PC-9 (cell line): ENCODE results near the gene ST8SIA1. TPM values are rescaled to one million over a fixed set of nuclear protein-coding genes. Genes with fewer than 3 reads are reported as not detected.

Source experiments
- BruUV-seq: library from RNA; stranded (reverse); fragments of 400-500 nt; replicated peaks from 2 replicates; lab custom pipeline; 2021; lab: Mats Ljungman, UMichigan
- CTCF ChIA-PET: fragments of 300-600 bp; sonication (Branson Sonifier 250); formaldehyde crosslinking; loops from one replicate; lab custom pipeline; 2022; ENCODE audit warnings: antibody characterized with exemption; lab: Charles Lee
- POLR2A ChIA-PET: fragments of 300-600 bp; sonication (Branson Sonifier 250); formaldehyde crosslinking; loops from one replicate; lab custom pipeline; 2022; ENCODE audit warnings: antibody characterized with exemption; ENCODE audit not compliant: unreplicated experiment; lab: Charles Lee
- DNase-seq, 2 experiments: peaks; one replicate each; pipeline versions ENCODE4 v3.0.0 to v3.0.0-alpha.2; 2015 to 2022; ENCODE audit warnings: mixed read lengths in 1 of 2
- H2AFZ ChIP-seq: fragments of 200-600 bp; sonication (generic); 2 replicates; pipeline ENCODE4 v1.8.1; 2017; ENCODE audit warnings: antibody characterized with exemption
- H3F3A ChIP-seq: fragments of 200-600 bp; sonication (generic); 2 replicates; pipeline ENCODE4 v1.8.1; 2017; ENCODE audit warnings: antibody characterized with exemption, mild to moderate bottlenecking, low read depth; ENCODE audit not compliant: insufficient read depth
- H3K27ac ChIP-seq: fragments of 200-600 bp; sonication (generic); 2 replicates; pipeline ENCODE4 v1.6.1; 2016; ENCODE audit warnings: mixed run types
- H3K27me3 ChIP-seq: fragments of 200-600 bp; sonication (generic); 2 replicates; pipeline ENCODE4 v1.6.1; 2016; ENCODE audit warnings: low read depth, mixed run types; ENCODE audit not compliant: insufficient read depth
- H3K36me3 ChIP-seq: fragments of 200-600 bp; sonication (generic); 2 replicates; pipeline ENCODE4 v1.6.1; 2016; ENCODE audit warnings: low read depth, mixed run types
- H3K4me1 ChIP-seq: fragments of 200-600 bp; sonication (generic); replicated peaks from 2 replicates; pipeline ENCODE4 v1.6.1; 2016; ENCODE audit warnings: mixed run types; ENCODE audit not compliant: insufficient read depth
- H3K4me2 ChIP-seq: fragments of 200-600 bp; sonication (generic); 2 replicates; pipeline ENCODE4 v1.6.1; 2017; ENCODE audit warnings: mixed run types
- H3K4me3 ChIP-seq: fragments of 200-600 bp; sonication (generic); 2 replicates; pipeline ENCODE4 v1.6.1; 2016; ENCODE audit warnings: mixed run types
- H3K79me2 ChIP-seq: fragments of 200-600 bp; sonication (generic); 2 replicates; pipeline ENCODE4 v1.6.1; 2017; ENCODE audit warnings: low read depth, mixed run types
- H3K9me2 ChIP-seq: fragments of 200-600 bp; sonication (generic); 2 replicates; pipeline ENCODE4 v1.8.1; 2017; ENCODE audit warnings: mild to moderate bottlenecking; ENCODE audit not compliant: insufficient read depth
- H3K9me3 ChIP-seq: fragments of 200-600 bp; sonication (generic); 2 replicates; pipeline ENCODE4 v1.8.1; 2016; ENCODE audit warnings: low read depth; ENCODE audit not compliant: insufficient read depth
- H4K20me1 ChIP-seq: fragments of 200-600 bp; sonication (generic); 2 replicates; pipeline ENCODE4 v1.8.1; 2017; ENCODE audit not compliant: insufficient read depth
- EZH2 ChIP-seq: fragments of 200-600 bp; sonication (generic); IDR thresholded peaks from 2 replicates; pipeline ENCODE4 v1.8.0; 2017; ENCODE audit warnings: antibody characterized with exemption, low read depth
- intact Hi-C: fragments of 100-400 bp; cut with micrococcal nuclease; formaldehyde crosslinking; loops from one replicate; pipeline ENCODE4 v1.10.0; 2022; ENCODE audit not compliant: unreplicated experiment
- total RNA-seq: library from RNA; stranded (reverse); gene quantifications from 2 replicates; pipeline ENCODE4 v1.2.3, GENCODE V29; 2021
- TF ChIP-seq, protein P1 (sequence below): fragments of 200-600 bp; sonication (generic); conservative IDR thresholded peaks from 2 replicates; pipeline ENCODE4 v1.6.1; 2017; ENCODE audit warnings: mixed run types, antibody characterized with exemption, mild to moderate bottlenecking, moderate library complexity

The ST8SIA1 gene
- total RNA-seq, 1 experiment from 2014 or later: 3.1 TPM

DNA sequence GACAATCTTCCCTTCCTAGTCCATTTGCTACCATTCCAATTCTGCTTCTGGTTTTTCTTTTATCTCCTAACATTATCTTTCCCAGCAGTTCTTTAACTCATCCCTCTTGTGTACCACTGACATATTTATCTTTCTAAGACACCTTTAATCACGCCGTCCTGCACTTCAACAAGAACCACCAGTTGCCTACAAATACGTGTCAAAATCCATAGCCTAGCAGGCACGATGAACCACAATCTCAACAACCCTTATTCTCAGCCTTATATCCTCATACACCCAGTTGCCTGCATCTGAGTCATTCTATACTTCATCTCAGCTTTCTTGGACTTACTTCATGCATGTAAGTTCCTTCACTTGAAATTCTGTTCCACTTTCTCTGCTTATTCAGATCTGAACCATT is 16.4 kb upstream of the ST8SIA1 start:
- no peak for DNase-seq
- Histone ChIP-seq H4K20me1 (no peaks in the 10 kb centered on the region), H3K27ac (no peak overlapping the region), H3K9me2 (no peaks in the 10 kb centered on the region), H3K79me2 (no peaks in the 10 kb centered on the region), H2AFZ (no peak overlapping the region), H3K4me1 (no peaks in the 10 kb centered on the region), H3K36me3 (no peaks in the 10 kb centered on the region), H3K9me3 (no peaks in the 10 kb centered on the region), H3K4me3 (no peak overlapping the region), H3K27me3 (no peaks in the 10 kb centered on the region), H3F3A (no peaks in the 10 kb centered on the region), H3K4me2 (no peak overlapping the region)
- TF ChIP-seq EZH2: no peak
- TF ChIP-seq, protein P1, sequence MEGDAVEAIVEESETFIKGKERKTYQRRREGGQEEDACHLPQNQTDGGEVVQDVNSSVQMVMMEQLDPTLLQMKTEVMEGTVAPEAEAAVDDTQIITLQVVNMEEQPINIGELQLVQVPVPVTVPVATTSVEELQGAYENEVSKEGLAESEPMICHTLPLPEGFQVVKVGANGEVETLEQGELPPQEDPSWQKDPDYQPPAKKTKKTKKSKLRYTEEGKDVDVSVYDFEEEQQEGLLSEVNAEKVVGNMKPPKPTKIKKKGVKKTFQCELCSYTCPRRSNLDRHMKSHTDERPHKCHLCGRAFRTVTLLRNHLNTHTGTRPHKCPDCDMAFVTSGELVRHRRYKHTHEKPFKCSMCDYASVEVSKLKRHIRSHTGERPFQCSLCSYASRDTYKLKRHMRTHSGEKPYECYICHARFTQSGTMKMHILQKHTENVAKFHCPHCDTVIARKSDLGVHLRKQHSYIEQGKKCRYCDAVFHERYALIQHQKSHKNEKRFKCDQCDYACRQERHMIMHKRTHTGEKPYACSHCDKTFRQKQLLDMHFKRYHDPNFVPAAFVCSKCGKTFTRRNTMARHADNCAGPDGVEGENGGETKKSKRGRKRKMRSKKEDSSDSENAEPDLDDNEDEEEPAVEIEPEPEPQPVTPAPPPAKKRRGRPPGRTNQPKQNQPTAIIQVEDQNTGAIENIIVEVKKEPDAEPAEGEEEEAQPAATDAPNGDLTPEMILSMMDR: no peak
- intact Hi-C loops: no loop called here
- CTCF ChIA-PET: no interaction called here
- BruUV-seq: no TSS peak
- POLR2A ChIA-PET: no interaction called here

- Histone ChIP-seq H3K4me3 (no peak overlapping the region), H3K4me2 (no peak overlapping the region), H3K27me3 (no peaks in the 10 kb centered on the region), H3K4me1 (no peaks in the 10 kb centered on the region), H3F3A (no peaks in the 10 kb centered on the region), H4K20me1 (no peaks in the 10 kb centered on the region), H2AFZ (no peak overlapping the region), H3K27ac (no peak overlapping the region), H3K79me2 (no peaks in the 10 kb centered on the region), H3K9me2 (no peaks in the 10 kb centered on the region), H3K9me3 (no peaks in the 10 kb centered on the region), H3K36me3 (no peaks in the 10 kb centered on the region)
- TF ChIP-seq EZH2: no peak
- TF ChIP-seq, protein P1: no peak
- intact Hi-C loops: no loop called here
- CTCF ChIA-PET: no interaction called here
- no peak for DNase-seq
- POLR2A ChIA-PET: no interaction called here
- BruUV-seq: no TSS peak
Observed at GRCh38 chr12:22348208-22348607, 13.7 kb upstream of the ST8SIA1 start.

DNA sequence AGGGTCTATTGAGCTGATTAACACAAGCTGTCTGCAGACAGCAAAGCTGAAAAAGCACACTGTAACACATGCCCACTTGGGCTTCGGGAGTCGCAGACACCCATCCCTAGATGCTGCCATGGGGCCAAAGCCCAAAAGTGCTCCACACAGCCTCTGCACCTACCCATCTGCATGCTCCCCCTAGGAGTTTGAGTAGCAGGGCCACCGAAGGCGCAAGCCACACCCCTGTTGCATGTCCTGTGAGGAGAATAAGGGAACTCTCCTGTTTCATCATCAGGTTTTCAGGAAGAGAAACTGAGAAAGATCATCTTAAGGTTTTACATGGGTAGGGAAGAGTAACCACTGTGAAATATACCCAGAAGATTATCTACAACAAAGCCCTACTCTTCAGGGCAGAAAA is 5.6 kb upstream of the ST8SIA1 start:
- no peaks in the 10 kb centered on the region for H4K20me1 ChIP-seq
- no peaks in the 10 kb centered on the region for H3K9me2 ChIP-seq
- ChIA-PET CTCF (no interaction called here), POLR2A (no interaction called here)
- DNase-seq: no peak
- H3K4me1 ChIP-seq: peaks cover 7% of the 10 kb centered on the region; the same call in 1 of the 2 replicates
- no peak for TF ChIP-seq EZH2
- TF ChIP-seq, protein P1: no peak
- H3K9me3 ChIP-seq: peaks cover 6% of the 10 kb centered on the region
- H3K36me3 ChIP-seq: no peaks in the 10 kb centered on the region
- no peaks in the 10 kb centered on the region for H3K27me3 ChIP-seq
- BruUV-seq: no TSS peak
- H3F3A ChIP-seq: no peaks in the 10 kb centered on the region
- H2AFZ ChIP-seq: no peak overlapping the region
- no peak overlapping the region for H3K4me2 ChIP-seq
- no peaks in the 10 kb centered on the region for H3K79me2 ChIP-seq
- intact Hi-C loops: no loop called here
- H3K27ac ChIP-seq: no peak overlapping the region
- H3K4me3 ChIP-seq: no peak overlapping the region
